Neural progenitor cell (in vitro differentiated cells): Measurements from ENCODE around the gene SLC12A6.

Experiments used
- CTCF ChIP-seq: fragments of 200-600 bp; sonication (generic); IDR thresholded peaks from 2 replicates; pipeline ENCODE4 v1.5.1; 2017; ENCODE audit warnings: antibody characterized with exemption, mild to moderate bottlenecking
- EZH2 ChIP-seq: fragments of 200-600 bp; sonication (generic); IDR thresholded peaks from 2 replicates; pipeline ENCODE4 v1.6.1; 2017; ENCODE audit warnings: antibody characterized with exemption, mild to moderate bottlenecking, moderate library complexity
- EZH2phosphoT487 ChIP-seq: fragments of 200-600 bp; sonication (generic); IDR thresholded peaks from 2 replicates; pipeline ENCODE4 v1.6.1; 2017; ENCODE audit warnings: antibody characterized with exemption

GRCh38 chr15:34325368-34325767 is 12.2 kb downstream of the SLC12A6 start:
- TF ChIP-seq CTCF (no peak), EZH2phosphoT487 (no peak), EZH2 (no peak)
